Esophagus squamous epithelium (tissue), 4 donors: ENCODE data around the gene IL1RL2.

Source experiments
- POLR2A ChIP-seq, 4 donors: fragments of 450-650 bp; IDR thresholded peaks; one replicate each; pipeline ENCODE4 v1.6.1; 2017; ENCODE audit warnings: antibody characterized with exemption in 4 of 4, mild to moderate bottlenecking in 4 of 4, moderate library complexity in 3 of 4
- TF ChIP-seq, protein P1 (sequence below), 6 experiments: fragments of 450-650 bp in 4 of 6; fragments of 200-600 bp in 2 of 6; sonication (generic) in 2 of 6; IDR thresholded peaks; one replicate each; pipeline ENCODE4 v1.5.1; 2016 to 2019; ENCODE audit warnings: antibody characterized with exemption in 6 of 6, mild to moderate bottlenecking in 4 of 6, moderate library complexity in 4 of 6

DNA sequence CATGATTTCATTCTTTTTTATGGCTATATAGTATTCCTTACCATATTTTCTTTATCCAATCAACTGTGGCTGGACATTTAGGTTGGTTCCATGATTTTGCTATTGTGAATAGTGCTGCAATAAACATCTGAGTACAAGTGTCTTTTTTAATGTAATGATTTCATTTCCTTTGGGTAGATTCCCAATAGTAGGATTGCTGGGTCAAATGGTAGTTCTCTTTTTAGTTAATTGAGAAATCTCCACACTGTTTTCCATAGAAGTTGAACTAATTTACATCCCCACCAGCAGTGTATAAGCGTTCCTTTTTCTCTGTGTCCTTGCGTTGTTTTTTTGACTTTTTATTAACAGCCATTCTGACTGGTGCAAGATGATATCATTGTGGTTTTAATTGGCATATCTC lies 65.4 kb downstream of the IL1RL2 start:
- TF ChIP-seq, protein P1, sequence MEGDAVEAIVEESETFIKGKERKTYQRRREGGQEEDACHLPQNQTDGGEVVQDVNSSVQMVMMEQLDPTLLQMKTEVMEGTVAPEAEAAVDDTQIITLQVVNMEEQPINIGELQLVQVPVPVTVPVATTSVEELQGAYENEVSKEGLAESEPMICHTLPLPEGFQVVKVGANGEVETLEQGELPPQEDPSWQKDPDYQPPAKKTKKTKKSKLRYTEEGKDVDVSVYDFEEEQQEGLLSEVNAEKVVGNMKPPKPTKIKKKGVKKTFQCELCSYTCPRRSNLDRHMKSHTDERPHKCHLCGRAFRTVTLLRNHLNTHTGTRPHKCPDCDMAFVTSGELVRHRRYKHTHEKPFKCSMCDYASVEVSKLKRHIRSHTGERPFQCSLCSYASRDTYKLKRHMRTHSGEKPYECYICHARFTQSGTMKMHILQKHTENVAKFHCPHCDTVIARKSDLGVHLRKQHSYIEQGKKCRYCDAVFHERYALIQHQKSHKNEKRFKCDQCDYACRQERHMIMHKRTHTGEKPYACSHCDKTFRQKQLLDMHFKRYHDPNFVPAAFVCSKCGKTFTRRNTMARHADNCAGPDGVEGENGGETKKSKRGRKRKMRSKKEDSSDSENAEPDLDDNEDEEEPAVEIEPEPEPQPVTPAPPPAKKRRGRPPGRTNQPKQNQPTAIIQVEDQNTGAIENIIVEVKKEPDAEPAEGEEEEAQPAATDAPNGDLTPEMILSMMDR (IDR thresholded peaks at IDR 0.05) = no peak
- TF ChIP-seq POLR2A (IDR thresholded peaks at IDR 0.05) = no peak
